Gastrocnemius medialis (tissue), 4 donors: ENCODE data around the gene RPS13. TPM values are rescaled to one million over a fixed set of nuclear protein-coding genes. Genes with fewer than 3 reads are reported as not detected.
A peak's percentile ranks its signal among the peaks of the same experiment; 100 is the strongest.

ENCODE experiments used
- ATAC-seq, 2 donors: fragments of 150-250 bp; one replicate each; pipeline ENCODE4 v1.9.1; 2016
- DNase-seq, 2 donors: peaks; one replicate each; pipeline ENCODE4 v3.0.0-alpha.2; 2019
- H3K27ac ChIP-seq, 4 donors: fragments of 200-600 bp; sonication (generic); 1 replicate in 1 of 4; 2 replicates in 3 of 4; pipeline ENCODE4 v1.5.1; 2016 to 2018; ENCODE audit warnings: mild to moderate bottlenecking in 2 of 4, moderate library complexity in 1 of 4
- H3K27me3 ChIP-seq, 3 donors: fragments of 200-600 bp; sonication (generic) in 2 of 3; 1 replicate in 1 of 3; 2 replicates in 2 of 3; pipeline versions ENCODE4 v1.5.1 to v1.6.0; 2016 to 2019; ENCODE audit warnings: mild to moderate bottlenecking in 1 of 3, moderate library complexity in 1 of 3
- H3K36me3 ChIP-seq, 2 donors: fragments of 200-600 bp; sonication (generic) in 1 of 2; one replicate each; pipeline ENCODE4 v1.5.1; 2017 to 2018
- H3K4me1 ChIP-seq, 2 donors: fragments of 200-600 bp; sonication (generic) in 1 of 2; one replicate each; pipeline ENCODE4 v1.5.1; 2016 to 2017; ENCODE audit warnings: mild to moderate bottlenecking in 2 of 2
- H3K4me3 ChIP-seq, 4 donors: fragments of 200-600 bp; sonication (generic) in 3 of 4; 1 replicate in 1 of 4; 2 replicates in 3 of 4; pipeline ENCODE4 v1.5.1; 2016 to 2019; ENCODE audit warnings: mild to moderate bottlenecking in 2 of 4
- H3K9me3 ChIP-seq, 3 donors: fragments of 200-600 bp; sonication (generic) in 2 of 3; 1 replicate in 1 of 3; 2 replicates in 2 of 3; pipeline ENCODE4 v1.5.1; 2016 to 2019
- POLR2A ChIP-seq, 2 donors: fragments of 450-650 bp; IDR thresholded peaks; one replicate each; pipeline ENCODE4 v1.6.1; 2017; ENCODE audit warnings: antibody characterized with exemption in 2 of 2, mild to moderate bottlenecking in 2 of 2, moderate library complexity in 2 of 2
- in situ Hi-C, 4 donors: fragments of 200-750 bp; cut with MboI; loops; one replicate each; pipeline versions ENCODE4 v1.15.0 to v1.8.0; 2017; ENCODE audit warnings: low sequenced_read_pairs in 4 of 4
- intact Hi-C: fragments of 100-400 bp; cut with DNase I; formaldehyde crosslinking; loops from one replicate; pipeline ENCODE4 v1.15.1; 2023; ENCODE audit warnings: low total_unique reads
- total RNA-seq, 4 donors: library from RNA; depleted of rRNA; stranded (reverse); fragments of >200 nt; gene quantifications; one replicate each; pipeline versions ENCODE4 v1.1.0 to v1.2.3, GENCODE V29; 2016
- TF ChIP-seq, protein P1 (sequence below), 5 experiments: fragments of 450-650 bp in 3 of 5; fragments of 200-600 bp in 2 of 5; sonication (generic) in 2 of 5; IDR thresholded peaks in 4 of 5; conservative IDR thresholded peaks in 1 of 5; 1 replicate in 4 of 5; 2 replicates in 1 of 5; pipeline ENCODE4 v1.5.1; 2016 to 2019; ENCODE audit warnings: antibody characterized with exemption in 5 of 5, mild to moderate bottlenecking in 3 of 5, moderate library complexity in 3 of 5

The RPS13 gene
- total RNA-seq, 4 donors from 2014 or later, result 1,365 to 1,604 (median 1,491) TPM

DNA sequence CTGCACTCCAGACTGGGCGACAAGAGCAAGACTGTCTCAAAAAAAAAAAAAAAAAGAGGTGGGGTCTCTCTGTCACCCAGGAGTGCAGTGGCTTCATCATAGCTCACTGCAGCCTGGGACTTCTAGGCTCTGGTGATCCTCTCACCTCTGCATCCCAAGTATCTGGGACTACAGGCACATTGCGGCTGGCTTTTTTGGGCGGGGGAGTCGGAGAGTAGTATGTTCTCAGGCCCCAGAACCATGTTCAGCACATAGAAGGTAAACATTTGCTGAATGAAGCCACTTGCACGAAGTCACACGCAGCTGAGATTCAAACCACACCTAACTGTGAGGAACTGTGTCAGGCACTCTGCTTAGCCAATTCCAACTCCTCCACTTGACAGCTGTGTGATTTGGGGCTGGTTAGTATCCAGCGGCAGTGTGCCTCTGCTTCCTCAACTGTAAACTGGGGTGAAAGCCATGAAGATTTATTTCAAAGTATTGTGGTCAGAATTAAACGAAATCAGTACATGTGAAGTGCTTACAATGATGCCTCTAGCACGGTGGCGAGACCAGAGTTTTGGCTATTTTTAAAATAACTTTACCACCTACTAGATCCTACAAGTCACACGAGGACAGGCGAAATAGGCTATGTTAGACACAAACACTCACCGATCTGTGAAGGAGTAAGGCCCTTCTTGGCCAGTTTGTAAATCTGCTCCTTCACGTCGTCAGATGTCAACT is 789 bp downstream of the RPS13 start:
- H3K4me3 ChIP-seq, result peak overlapping the region; percentile 90 to 98 (median 94)
- H3K27me3 ChIP-seq, result no peaks in the 10 kb centered on the region
- ATAC-seq (peak in 1 of 2 donors; percentile 27), DNase-seq (no peak)
- intact Hi-C loops (loop anchor here (1.0 to 5.0 kb wide), 5 partner anchors 132 to 469 kb away; partner anchors contain the start of genes C11orf58, NCR3LG1 and NUCB2), in situ Hi-C loops (loop anchor here in 1 of 4 donors (10.0 kb wide), 1 partner anchor 198 kb away; the partner anchor contains the start of gene NUCB2)
- H3K27ac ChIP-seq, result peak overlapping the region; percentile 96 to 97 (median 97)
- H3K36me3 ChIP-seq, result peaks cover 0 to 24% of the 10 kb centered on the region in 2 donors
- H3K9me3 ChIP-seq, result no peaks in the 10 kb centered on the region
- TF ChIP-seq, protein P1, sequence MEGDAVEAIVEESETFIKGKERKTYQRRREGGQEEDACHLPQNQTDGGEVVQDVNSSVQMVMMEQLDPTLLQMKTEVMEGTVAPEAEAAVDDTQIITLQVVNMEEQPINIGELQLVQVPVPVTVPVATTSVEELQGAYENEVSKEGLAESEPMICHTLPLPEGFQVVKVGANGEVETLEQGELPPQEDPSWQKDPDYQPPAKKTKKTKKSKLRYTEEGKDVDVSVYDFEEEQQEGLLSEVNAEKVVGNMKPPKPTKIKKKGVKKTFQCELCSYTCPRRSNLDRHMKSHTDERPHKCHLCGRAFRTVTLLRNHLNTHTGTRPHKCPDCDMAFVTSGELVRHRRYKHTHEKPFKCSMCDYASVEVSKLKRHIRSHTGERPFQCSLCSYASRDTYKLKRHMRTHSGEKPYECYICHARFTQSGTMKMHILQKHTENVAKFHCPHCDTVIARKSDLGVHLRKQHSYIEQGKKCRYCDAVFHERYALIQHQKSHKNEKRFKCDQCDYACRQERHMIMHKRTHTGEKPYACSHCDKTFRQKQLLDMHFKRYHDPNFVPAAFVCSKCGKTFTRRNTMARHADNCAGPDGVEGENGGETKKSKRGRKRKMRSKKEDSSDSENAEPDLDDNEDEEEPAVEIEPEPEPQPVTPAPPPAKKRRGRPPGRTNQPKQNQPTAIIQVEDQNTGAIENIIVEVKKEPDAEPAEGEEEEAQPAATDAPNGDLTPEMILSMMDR (IDR thresholded peaks at IDR 0.05 in 4 of 5, conservative IDR thresholded peaks at IDR 0.05 in 1 of 5), result no peak
- no peak for TF ChIP-seq POLR2A (IDR thresholded peaks at IDR 0.05)
- H3K4me1 ChIP-seq, result peaks cover 26 to 27% of the 10 kb centered on the region in 2 donors

DNA sequence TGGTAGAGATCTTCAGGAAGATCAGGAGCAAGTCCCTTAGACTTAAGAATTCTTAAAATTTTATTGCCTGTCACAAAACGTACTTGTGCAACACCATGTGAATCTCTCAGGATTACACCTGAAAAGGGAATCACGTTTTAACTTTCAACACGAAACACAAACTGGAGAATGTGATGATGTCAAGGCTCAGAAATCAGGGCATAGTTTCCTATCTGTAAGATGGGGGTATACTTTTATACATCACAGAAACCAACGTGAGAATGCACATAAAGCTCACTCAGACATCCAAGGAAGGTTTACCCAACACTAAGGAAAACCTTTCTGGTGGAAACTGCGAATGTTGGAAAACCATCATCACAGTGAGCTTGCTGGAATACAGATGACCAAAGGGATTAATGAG is 2.0 kb downstream of the RPS13 start:
- Histone ChIP-seq H3K36me3 (peaks cover 0 to 24% of the 10 kb centered on the region in 2 donors), H3K9me3 (no peaks in the 10 kb centered on the region), H3K27ac (peak overlapping the region; percentile 96 to 97 (median 97)), H3K27me3 (no peaks in the 10 kb centered on the region), H3K4me1 (peaks cover 26 to 27% of the 10 kb centered on the region in 2 donors), H3K4me3 (peak overlapping the region in 2 of 4 donors; percentile 90 to 93)
- in situ Hi-C loops, result loop anchor here in 1 of 4 donors (10.0 kb wide), 1 partner anchor 199 kb away; the partner anchor contains the start of gene NUCB2
- TF ChIP-seq POLR2A (IDR thresholded peaks at IDR 0.05), result no peak
- TF ChIP-seq, protein P1 (IDR thresholded peaks at IDR 0.05 in 4 of 5, conservative IDR thresholded peaks at IDR 0.05 in 1 of 5), result no peak
- intact Hi-C loops, result loop anchor here (5.0 kb wide), 4 partner anchors 202 to 468 kb away; partner anchors contain the start of genes C11orf58, NCR3LG1 and NUCB2
- ATAC-seq (no peak), DNase-seq (no peak)

DNA sequence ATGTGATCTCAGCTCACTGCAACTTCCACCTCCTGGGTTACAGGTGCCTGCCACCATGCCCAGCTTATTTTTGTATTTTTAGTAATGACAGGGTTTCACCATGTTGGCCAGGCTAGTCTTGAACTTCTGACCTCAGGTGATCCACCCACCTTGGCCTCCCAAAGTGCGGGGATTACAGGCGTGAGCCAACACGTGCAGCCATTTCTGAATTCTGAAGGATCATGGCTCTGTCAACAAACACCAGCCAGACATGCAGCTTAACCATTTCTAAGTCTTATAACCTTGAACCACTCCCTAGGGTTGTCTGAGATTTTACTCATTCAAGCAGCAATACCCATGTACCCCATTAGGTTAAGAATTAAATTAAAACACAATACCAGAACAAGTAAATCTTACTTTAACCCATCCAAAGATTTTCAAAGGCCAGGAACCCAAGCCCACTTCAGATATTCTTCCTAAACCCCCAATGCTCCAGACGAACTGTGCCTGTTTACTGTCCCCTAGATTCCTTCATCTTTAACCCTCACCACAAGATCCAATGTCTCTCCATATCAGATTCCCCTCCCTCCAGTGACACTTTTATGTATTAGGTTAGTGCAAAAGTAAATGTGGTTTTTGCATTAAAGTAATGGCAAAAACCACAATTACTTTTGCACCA is 4.0 kb downstream of the RPS13 start:
- H3K36me3 ChIP-seq, result peaks cover 0 to 24% of the 10 kb centered on the region in 2 donors
- H3K4me1 ChIP-seq, result peaks cover 24 to 26% of the 10 kb centered on the region in 2 donors
- in situ Hi-C loops, result loop anchor here in 3 of 4 donors (10.0 to 25.0 kb wide), 2 partner anchors 201 to 261 kb away; partner anchors contain the start of gene NUCB2 (in 1 of the 3)
- no peaks in the 10 kb centered on the region for H3K27me3 ChIP-seq
- H3K27ac ChIP-seq, result peak overlapping the region in 1 of 4 donors; percentile 27
- intact Hi-C loops, result no loop called here
- TF ChIP-seq, protein P1 (IDR thresholded peaks at IDR 0.05 in 4 of 5, conservative IDR thresholded peaks at IDR 0.05 in 1 of 5), result no peak
- no peak for TF ChIP-seq POLR2A (IDR thresholded peaks at IDR 0.05)
- no peak for DNase-seq
- H3K9me3 ChIP-seq, result no peaks in the 10 kb centered on the region
- no peak overlapping the region for H3K4me3 ChIP-seq
- ATAC-seq, result no peak

DNA sequence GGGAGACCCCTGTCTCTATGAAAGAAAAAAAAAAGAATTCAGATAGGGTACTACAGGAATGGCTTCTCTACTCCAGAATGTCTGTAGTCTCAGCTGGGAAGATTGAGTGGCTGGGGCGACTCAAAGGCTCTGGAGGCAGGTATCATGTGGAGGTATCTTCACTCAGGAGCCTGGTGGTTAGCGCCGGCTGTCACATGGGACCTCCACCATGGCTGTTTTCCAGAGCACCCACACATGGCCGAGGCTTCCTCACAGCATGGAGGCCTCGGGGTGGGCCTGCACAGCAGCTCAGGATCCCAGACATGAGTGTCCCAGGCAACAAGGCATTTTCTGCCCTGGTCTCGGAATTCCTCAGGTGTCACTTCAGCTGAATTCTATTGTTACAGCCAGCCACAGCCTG is 10.1 kb downstream of the RPS13 start:
- TF ChIP-seq, protein P1 (IDR thresholded peaks at IDR 0.05 in 4 of 5, conservative IDR thresholded peaks at IDR 0.05 in 1 of 5), result no peak
- no peak for TF ChIP-seq POLR2A (IDR thresholded peaks at IDR 0.05)
- DNase-seq (no peak), ATAC-seq (no peak)
- intact Hi-C loops (no loop called here), in situ Hi-C loops (loop anchor here (10.0 to 25.0 kb wide), 3 partner anchors 123 to 273 kb away; no protein-coding TSS in a partner anchor)
- no peaks in the 10 kb centered on the region for H3K27me3 ChIP-seq
- no peaks in the 10 kb centered on the region for H3K4me1 ChIP-seq
- no peak overlapping the region for H3K4me3 ChIP-seq
- no peak overlapping the region for H3K27ac ChIP-seq
- no peaks in the 10 kb centered on the region for H3K9me3 ChIP-seq
- H3K36me3 ChIP-seq, result no peaks in the 10 kb centered on the region
